Smooth muscle cell (in vitro differentiated cells): ENCODE data around the gene TEX53. TPM values are rescaled to one million over a fixed set of nuclear protein-coding genes. Genes with fewer than 3 reads are reported as not detected.

Experiments
- DNase-seq: peaks from one replicate; lab custom pipeline; 2025; ENCODE audit not compliant: unreplicated experiment; lab: John Stamatoyannopoulos, UW
- H2AFZ ChIP-seq: fragments of 200-600 bp; sonication (generic); 2 replicates; pipeline ENCODE4 v1.6.0; 2016; ENCODE audit warnings: antibody characterized with exemption, low read depth, mild to moderate bottlenecking
- H3F3A ChIP-seq: fragments of 200-600 bp; sonication (generic); 2 replicates; pipeline ENCODE4 v1.6.0; 2017; ENCODE audit warnings: antibody characterized with exemption, low read depth
- H3K27ac ChIP-seq: fragments of 200-600 bp; sonication (generic); 2 replicates; pipeline ENCODE4 v1.5.1; 2016; ENCODE audit warnings: low read depth, mild to moderate bottlenecking
- H3K27me3 ChIP-seq: fragments of 200-600 bp; sonication (generic); 2 replicates; pipeline ENCODE4 v1.6.1; 2016; ENCODE audit warnings: low read depth, mild to moderate bottlenecking
- H3K36me3 ChIP-seq: fragments of 200-600 bp; sonication (generic); 2 replicates; pipeline ENCODE4 v1.5.1; 2016; ENCODE audit warnings: low read depth
- H3K4me1 ChIP-seq: fragments of 200-600 bp; sonication (generic); 2 replicates; pipeline ENCODE4 v1.5.1; 2016; ENCODE audit warnings: low read depth
- H3K4me2 ChIP-seq: fragments of 200-600 bp; sonication (generic); 2 replicates; pipeline ENCODE4 v1.6.0; 2016; ENCODE audit warnings: mild to moderate bottlenecking
- H3K4me3 ChIP-seq: fragments of 200-600 bp; sonication (generic); 2 replicates; pipeline ENCODE4 v1.5.1; 2016; ENCODE audit warnings: mild to moderate bottlenecking
- H3K79me2 ChIP-seq: fragments of 200-600 bp; sonication (generic); 2 replicates; pipeline ENCODE4 v1.6.0; 2016; ENCODE audit warnings: low read depth, mild to moderate bottlenecking
- H3K9ac ChIP-seq: fragments of 200-600 bp; sonication (generic); 2 replicates; pipeline ENCODE4 v1.6.0; 2016; ENCODE audit warnings: low read depth
- H3K9me3 ChIP-seq: fragments of 200-600 bp; sonication (generic); replicated peaks from 2 replicates; pipeline ENCODE4 v1.5.1; 2016; ENCODE audit warnings: low read depth
- H4K20me1 ChIP-seq: fragments of 200-600 bp; sonication (generic); 2 replicates; pipeline ENCODE4 v1.6.0; 2016; ENCODE audit warnings: low read depth
- WGBS: methylation state at CpG from one replicate; pipeline ENCODE4 v1.1.7; 2016; ENCODE audit warnings: low lambda C conversion rate; 5-methylcytosine and 5-hydroxymethylcytosine counted together
- polyA plus RNA-seq: library from polyadenylated mRNA; unstranded; fragments of >200 nt; fragmentation: Nextera tagmentation; extraction: Ambion mirVana; gene quantifications from 2 replicates; pipeline ENCODE4 v1.2.1, GENCODE V29; 2016
- total RNA-seq: library from RNA; depleted of rRNA; stranded (reverse); fragments of >200 nt; gene quantifications from 2 replicates; pipeline ENCODE4 v1.2.3, GENCODE V29; 2014
- TF ChIP-seq, protein P1 (sequence below): fragments of 200-600 bp; sonication (generic); IDR thresholded peaks from 2 replicates; pipeline ENCODE4 v1.5.1; 2017; ENCODE audit warnings: borderline replicate concordance, mild to moderate bottlenecking, antibody characterized with exemption; ENCODE audit not compliant: insufficient read depth, poor library complexity, severe bottlenecking

TEX53 gene
- total and polyA plus RNA-seq, 2 experiments from 2014 or later: not detected

GRCh38 chr9:114662081-114662989, 4.7 kb upstream of the TEX53 start:
- Histone ChIP-seq H3K9ac (no peak overlapping the region), H4K20me1 (no peaks in the 10 kb centered on the region), H3K4me2 (no peak overlapping the region), H3K4me3 (no peak overlapping the region), H3K27me3 (peaks cover 6% of the 10 kb centered on the region), H3K36me3 (no peaks in the 10 kb centered on the region), H3K79me2 (no peaks in the 10 kb centered on the region), H3F3A (no peaks in the 10 kb centered on the region), H2AFZ (no peak overlapping the region), H3K4me1 (no peaks in the 10 kb centered on the region), H3K27ac (no peak overlapping the region), H3K9me3 (no peaks in the 10 kb centered on the region)
- TF ChIP-seq, protein P1, sequence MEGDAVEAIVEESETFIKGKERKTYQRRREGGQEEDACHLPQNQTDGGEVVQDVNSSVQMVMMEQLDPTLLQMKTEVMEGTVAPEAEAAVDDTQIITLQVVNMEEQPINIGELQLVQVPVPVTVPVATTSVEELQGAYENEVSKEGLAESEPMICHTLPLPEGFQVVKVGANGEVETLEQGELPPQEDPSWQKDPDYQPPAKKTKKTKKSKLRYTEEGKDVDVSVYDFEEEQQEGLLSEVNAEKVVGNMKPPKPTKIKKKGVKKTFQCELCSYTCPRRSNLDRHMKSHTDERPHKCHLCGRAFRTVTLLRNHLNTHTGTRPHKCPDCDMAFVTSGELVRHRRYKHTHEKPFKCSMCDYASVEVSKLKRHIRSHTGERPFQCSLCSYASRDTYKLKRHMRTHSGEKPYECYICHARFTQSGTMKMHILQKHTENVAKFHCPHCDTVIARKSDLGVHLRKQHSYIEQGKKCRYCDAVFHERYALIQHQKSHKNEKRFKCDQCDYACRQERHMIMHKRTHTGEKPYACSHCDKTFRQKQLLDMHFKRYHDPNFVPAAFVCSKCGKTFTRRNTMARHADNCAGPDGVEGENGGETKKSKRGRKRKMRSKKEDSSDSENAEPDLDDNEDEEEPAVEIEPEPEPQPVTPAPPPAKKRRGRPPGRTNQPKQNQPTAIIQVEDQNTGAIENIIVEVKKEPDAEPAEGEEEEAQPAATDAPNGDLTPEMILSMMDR: peak; percentile 85
- WGBS: 45% methylated on average over 10 of the region's 10 CpGs
- peak; percentile 8 for DNase-seq

GRCh38 chr9:114656301-114656700, 1.3 kb downstream of the TEX53 start:
- Histone ChIP-seq H3K9me3 (no peaks in the 10 kb centered on the region), H3K4me3 (no peak overlapping the region), H2AFZ (no peak overlapping the region), H3K9ac (no peak overlapping the region), H3F3A (no peaks in the 10 kb centered on the region), H3K79me2 (no peaks in the 10 kb centered on the region), H3K27me3 (peaks cover under 1% of the 10 kb centered on the region), H3K27ac (no peak overlapping the region), H3K4me2 (no peak overlapping the region), H3K36me3 (no peaks in the 10 kb centered on the region), H4K20me1 (no peaks in the 10 kb centered on the region), H3K4me1 (no peaks in the 10 kb centered on the region)
- no peak for DNase-seq
- WGBS: 90% methylated on average over 12 of the region's 12 CpGs
- TF ChIP-seq, protein P1: no peak

GRCh38 chr9:114655689-114656088, 1.9 kb downstream of the TEX53 start:
- Histone ChIP-seq H4K20me1 (no peaks in the 10 kb centered on the region), H3K27ac (no peak overlapping the region), H3K79me2 (no peaks in the 10 kb centered on the region), H3K9ac (no peak overlapping the region), H3K9me3 (no peaks in the 10 kb centered on the region), H3K4me3 (no peak overlapping the region), H3F3A (no peaks in the 10 kb centered on the region), H2AFZ (no peak overlapping the region), H3K4me1 (no peaks in the 10 kb centered on the region), H3K27me3 (no peaks in the 10 kb centered on the region), H3K4me2 (no peak overlapping the region), H3K36me3 (no peaks in the 10 kb centered on the region)
- DNase-seq: no peak
- 62% methylated on average over 8 of the region's 8 CpGs for WGBS
- TF ChIP-seq, protein P1: no peak
